Calu3 (cell line): ENCODE results near the gene TOGARAM2. TPM values are rescaled to one million over a fixed set of nuclear protein-coding genes. Genes with fewer than 3 reads are reported as not detected.

Source experiments
- BruUV-seq: library from RNA; stranded (reverse); fragments of 400-500 nt; replicated peaks from 2 replicates; lab custom pipeline; 2021; lab: Mats Ljungman, UMichigan
- CTCF ChIA-PET: fragments of 300-600 bp; sonication (Branson Sonifier 250); formaldehyde crosslinking; loops from one replicate; lab custom pipeline; 2022; ENCODE audit warnings: antibody characterized with exemption; lab: Charles Lee
- DNase-seq: peaks from one replicate; pipeline ENCODE4 v3.0.0; 2022
- H3K27ac Mint-ChIP-seq: one replicate; pipeline ENCODE4 v1.8.0; 2022; ENCODE audit warnings: mixed read lengths; ENCODE audit not compliant: unreplicated experiment
- H3K27me3 Mint-ChIP-seq: one replicate; pipeline ENCODE4 v1.8.0; 2022; ENCODE audit warnings: mixed read lengths; ENCODE audit not compliant: unreplicated experiment
- H3K36me3 Mint-ChIP-seq: one replicate; pipeline ENCODE4 v1.8.0; 2022; ENCODE audit warnings: mild to moderate bottlenecking, moderate library complexity, mixed read lengths; ENCODE audit not compliant: insufficient read depth, unreplicated experiment
- H3K4me1 Mint-ChIP-seq: one replicate; pipeline ENCODE4 v1.8.0; 2022; ENCODE audit warnings: mild to moderate bottlenecking, low read depth, mixed read lengths; ENCODE audit not compliant: unreplicated experiment
- H3K4me3 Mint-ChIP-seq: one replicate; pipeline ENCODE4 v1.8.0; 2022; ENCODE audit warnings: mild to moderate bottlenecking, low read depth, moderate library complexity, mixed read lengths; ENCODE audit not compliant: unreplicated experiment
- H3K9me3 Mint-ChIP-seq: one replicate; pipeline ENCODE4 v1.8.0; 2022; ENCODE audit warnings: low read depth, mixed read lengths; ENCODE audit not compliant: unreplicated experiment
- intact Hi-C: fragments of 100-400 bp; cut with micrococcal nuclease; formaldehyde crosslinking; loops from one replicate; pipeline ENCODE4 v1.10.0; 2022; ENCODE audit not compliant: unreplicated experiment
- total RNA-seq: library from RNA; stranded (reverse); gene quantifications from 2 replicates; pipeline ENCODE4 v1.2.3, GENCODE V29; 2022
- TF ChIP-seq, protein P1 (sequence below): fragments of 200-600 bp; IDR thresholded peaks from one replicate; pipeline ENCODE4 v1.8.0; 2022; ENCODE audit warnings: antibody characterized with exemption; ENCODE audit not compliant: unreplicated experiment

TOGARAM2 gene
- total RNA-seq, 1 experiment from 2014 or later = 0.85 TPM

GRCh38 chr2:29042561-29043075 lies 61.5 kb downstream of the TOGARAM2 start:
- Mint-ChIP-seq H3K36me3 (no peaks in the 10 kb centered on the region), H3K27ac (no peak overlapping the region), H3K27me3 (no peaks in the 10 kb centered on the region), H3K9me3 (no peaks in the 10 kb centered on the region), H3K4me1 (no peaks in the 10 kb centered on the region), H3K4me3 (no peak overlapping the region)
- no peak for DNase-seq
- intact Hi-C loops = no loop called here
- CTCF ChIA-PET = interaction anchor here (1.3 kb wide), 1 partner anchor 25 kb away, joined by 4 read pairs; no protein-coding TSS in a partner anchor
- BruUV-seq = no TSS peak
- TF ChIP-seq, protein P1, sequence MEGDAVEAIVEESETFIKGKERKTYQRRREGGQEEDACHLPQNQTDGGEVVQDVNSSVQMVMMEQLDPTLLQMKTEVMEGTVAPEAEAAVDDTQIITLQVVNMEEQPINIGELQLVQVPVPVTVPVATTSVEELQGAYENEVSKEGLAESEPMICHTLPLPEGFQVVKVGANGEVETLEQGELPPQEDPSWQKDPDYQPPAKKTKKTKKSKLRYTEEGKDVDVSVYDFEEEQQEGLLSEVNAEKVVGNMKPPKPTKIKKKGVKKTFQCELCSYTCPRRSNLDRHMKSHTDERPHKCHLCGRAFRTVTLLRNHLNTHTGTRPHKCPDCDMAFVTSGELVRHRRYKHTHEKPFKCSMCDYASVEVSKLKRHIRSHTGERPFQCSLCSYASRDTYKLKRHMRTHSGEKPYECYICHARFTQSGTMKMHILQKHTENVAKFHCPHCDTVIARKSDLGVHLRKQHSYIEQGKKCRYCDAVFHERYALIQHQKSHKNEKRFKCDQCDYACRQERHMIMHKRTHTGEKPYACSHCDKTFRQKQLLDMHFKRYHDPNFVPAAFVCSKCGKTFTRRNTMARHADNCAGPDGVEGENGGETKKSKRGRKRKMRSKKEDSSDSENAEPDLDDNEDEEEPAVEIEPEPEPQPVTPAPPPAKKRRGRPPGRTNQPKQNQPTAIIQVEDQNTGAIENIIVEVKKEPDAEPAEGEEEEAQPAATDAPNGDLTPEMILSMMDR = no peak

- no peaks in the 10 kb centered on the region for H3K27me3 Mint-ChIP-seq
- no peak for DNase-seq
- H3K4me1 Mint-ChIP-seq = no peaks in the 10 kb centered on the region
- CTCF ChIA-PET = no interaction called here
- no peaks in the 10 kb centered on the region for H3K36me3 Mint-ChIP-seq
- TF ChIP-seq, protein P1 = no peak
- H3K9me3 Mint-ChIP-seq = no peaks in the 10 kb centered on the region
- intact Hi-C loops = no loop called here
- no TSS peak for BruUV-seq
- H3K4me3 Mint-ChIP-seq = no peak overlapping the region
- H3K27ac Mint-ChIP-seq = no peak overlapping the region
Measured at GRCh38 chr2:29044459-29044858, 63.4 kb downstream of the TOGARAM2 start.

- Mint-ChIP-seq H3K4me3 (no peak overlapping the region), H3K27ac (no peak overlapping the region), H3K27me3 (no peaks in the 10 kb centered on the region), H3K9me3 (no peaks in the 10 kb centered on the region), H3K4me1 (no peaks in the 10 kb centered on the region), H3K36me3 (no peaks in the 10 kb centered on the region)
- intact Hi-C loops = no loop called here
- no peak for DNase-seq
- TF ChIP-seq, protein P1 = no peak
- BruUV-seq = no TSS peak
- CTCF ChIA-PET = no interaction called here
Measured at GRCh38 chr2:29046321-29046720, 65.2 kb downstream of the TOGARAM2 start.

DNA sequence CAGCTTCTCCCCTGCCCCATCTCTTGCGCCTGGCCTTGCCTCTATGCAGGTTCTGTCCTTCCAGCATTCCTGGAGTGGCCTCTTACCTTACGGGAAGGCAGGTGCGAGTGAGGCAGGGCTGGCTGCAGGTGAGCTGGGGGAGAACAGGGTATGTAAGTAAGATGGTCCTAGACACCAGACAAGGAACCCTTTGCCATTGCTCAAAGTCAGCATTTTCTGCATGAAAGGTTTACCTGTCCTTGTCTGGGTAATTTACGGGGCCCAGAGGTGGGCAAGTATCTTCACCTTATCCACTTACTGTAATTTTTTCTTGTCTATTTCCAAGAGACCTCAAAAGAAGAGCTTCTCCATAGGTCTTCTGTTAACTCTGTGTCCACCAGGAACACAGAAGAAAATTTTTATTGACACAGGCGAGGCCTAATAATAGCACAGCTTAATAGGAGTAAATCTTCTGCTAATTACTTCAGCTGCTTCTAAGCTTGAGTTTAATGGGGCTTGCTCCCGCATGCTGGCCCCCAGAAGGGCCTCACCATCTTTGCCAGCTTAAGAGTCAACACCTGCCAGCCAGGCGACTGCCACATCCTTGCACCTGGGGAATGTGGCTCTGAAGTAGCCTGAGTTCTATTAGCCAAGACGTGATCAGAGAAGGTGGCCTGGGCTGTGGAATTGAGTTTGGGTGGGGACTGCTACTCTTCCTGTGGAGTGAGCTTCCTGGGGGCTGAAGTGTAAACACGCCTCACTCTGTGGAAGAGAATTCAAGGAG lies 66.2 kb downstream of the TOGARAM2 start:
- TF ChIP-seq, protein P1 = no peak
- Mint-ChIP-seq H3K4me1 (no peaks in the 10 kb centered on the region), H3K9me3 (no peaks in the 10 kb centered on the region), H3K4me3 (no peak overlapping the region), H3K36me3 (no peaks in the 10 kb centered on the region), H3K27ac (no peak overlapping the region), H3K27me3 (no peaks in the 10 kb centered on the region)
- intact Hi-C loops = no loop called here
- BruUV-seq = no TSS peak
- CTCF ChIA-PET = interaction anchor here (0.7 kb wide), 1 partner anchor 893 kb away, joined by 9 read pairs; no protein-coding TSS in a partner anchor
- DNase-seq = no peak
